Mesodermal cell (in vitro differentiated cells): ENCODE data around the gene NPFFR1.

Experiments
- H3K27ac ChIP-seq: 2 replicates; pipeline ENCODE4 v1.7.0; 2013; ENCODE audit warnings: mild to moderate bottlenecking, low read depth, low read length, moderate library complexity; ENCODE audit not compliant: severe bottlenecking
- H3K36me3 ChIP-seq: 2 replicates; pipeline ENCODE4 v1.7.1; 2013; ENCODE audit warnings: mild to moderate bottlenecking, low read length, moderate library complexity; ENCODE audit not compliant: control insufficient read depth, insufficient read depth
- H3K4me1 ChIP-seq: one replicate; pipeline ENCODE4 v1.7.1; 2013; ENCODE audit warnings: mild to moderate bottlenecking, low read length; ENCODE audit not compliant: insufficient read depth, control insufficient read depth, poor library complexity, severe bottlenecking
- H3K4me3 ChIP-seq: 2 replicates; pipeline ENCODE4 v1.7.0; 2013; ENCODE audit warnings: low read length, control low read depth, mild to moderate bottlenecking; ENCODE audit not compliant: insufficient read depth, poor library complexity, severe bottlenecking; ENCODE audit errors: extremely low read depth
- H3K9me3 ChIP-seq: 2 replicates; pipeline ENCODE4 v1.7.1; 2013; ENCODE audit warnings: mild to moderate bottlenecking, low read length, moderate library complexity; ENCODE audit not compliant: control insufficient read depth
- whole genome bisulfite sequencing, 2 experiments: methylation state at CpG; one replicate each; pipeline ENCODE4 v1.1.5; 2013; ENCODE audit warnings: missing lambda C conversion rate in 2 of 2; ENCODE audit not compliant: insufficient coverage in 2 of 2; 5-methylcytosine and 5-hydroxymethylcytosine counted together

The NPFFR1 gene

DNA sequence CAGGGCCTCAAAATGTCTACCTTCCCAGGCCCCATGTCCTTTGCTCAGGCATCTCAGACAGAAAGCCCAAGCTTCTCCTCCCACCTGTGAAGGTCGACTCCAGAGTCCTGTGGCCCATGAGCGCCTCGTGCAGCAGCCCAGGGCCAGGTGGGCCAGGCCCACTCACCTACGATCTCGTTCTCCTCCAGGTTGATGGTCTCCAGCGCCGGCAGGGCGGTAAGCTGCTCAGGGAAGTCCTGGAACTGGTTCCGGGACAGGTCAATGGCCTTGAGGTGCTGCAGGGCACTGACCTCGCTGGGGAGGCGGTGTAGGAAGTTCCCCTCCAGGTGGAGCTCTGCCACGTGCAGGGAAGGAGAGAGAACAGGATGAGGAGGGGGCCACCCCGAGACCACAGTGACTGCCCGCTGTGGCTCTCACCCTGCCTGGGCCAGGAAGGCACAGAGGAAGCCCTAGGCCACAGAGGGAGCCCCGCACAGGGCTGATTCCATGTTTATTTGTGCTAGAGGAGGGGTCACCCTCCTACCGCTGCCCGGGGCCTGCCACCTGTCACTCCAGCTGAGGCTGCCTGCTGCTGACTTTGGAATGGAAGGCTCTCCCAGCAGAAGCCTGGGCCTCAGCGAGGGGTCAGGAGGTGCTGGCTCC is 40.0 kb upstream of the NPFFR1 start:
- no peak overlapping the region for H3K4me3 ChIP-seq
- 82 to 89% methylated on average over 13 to 16 of the region's 18 CpGs for WGBS, 2 experiments
- no peaks in the 10 kb centered on the region for H3K36me3 ChIP-seq
- no peaks in the 10 kb centered on the region for H3K9me3 ChIP-seq
- no peaks in the 10 kb centered on the region for H3K4me1 ChIP-seq
- no peak overlapping the region for H3K27ac ChIP-seq

DNA sequence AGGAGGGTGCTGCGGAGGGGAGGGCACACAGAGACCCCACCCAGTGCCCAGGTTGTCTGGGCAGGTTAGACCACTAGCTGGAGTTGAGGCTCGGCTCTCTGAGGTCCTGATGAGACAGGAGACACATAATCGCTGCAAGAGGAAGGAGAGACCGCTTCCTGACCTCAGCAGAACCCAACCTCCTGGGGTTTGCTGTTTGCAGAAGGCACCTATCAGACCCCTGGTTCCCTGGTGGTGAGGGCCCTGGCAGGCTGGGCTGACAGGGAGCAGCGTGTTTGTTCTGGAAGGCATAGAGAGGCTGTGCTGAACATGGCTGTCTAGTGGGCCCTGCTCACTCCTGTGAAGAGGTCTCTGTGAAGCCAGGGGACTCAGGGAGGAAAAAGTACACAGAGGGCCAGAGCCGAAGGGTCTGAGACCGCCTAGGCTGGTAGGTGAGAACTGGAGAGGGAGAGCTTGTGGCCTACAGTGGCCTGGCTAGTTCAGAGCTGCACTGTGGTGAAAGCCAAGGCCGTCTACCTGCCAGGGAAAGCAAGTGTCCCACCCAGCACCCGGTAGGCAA is 39.4 kb upstream of the NPFFR1 start:
- Histone ChIP-seq H3K4me1 (no peaks in the 10 kb centered on the region), H3K4me3 (no peak overlapping the region), H3K27ac (no peak overlapping the region), H3K9me3 (no peaks in the 10 kb centered on the region), H3K36me3 (no peaks in the 10 kb centered on the region)
- WGBS, 2 experiments: 94 to 96% methylated on average over 9 of the region's 9 CpGs

DNA sequence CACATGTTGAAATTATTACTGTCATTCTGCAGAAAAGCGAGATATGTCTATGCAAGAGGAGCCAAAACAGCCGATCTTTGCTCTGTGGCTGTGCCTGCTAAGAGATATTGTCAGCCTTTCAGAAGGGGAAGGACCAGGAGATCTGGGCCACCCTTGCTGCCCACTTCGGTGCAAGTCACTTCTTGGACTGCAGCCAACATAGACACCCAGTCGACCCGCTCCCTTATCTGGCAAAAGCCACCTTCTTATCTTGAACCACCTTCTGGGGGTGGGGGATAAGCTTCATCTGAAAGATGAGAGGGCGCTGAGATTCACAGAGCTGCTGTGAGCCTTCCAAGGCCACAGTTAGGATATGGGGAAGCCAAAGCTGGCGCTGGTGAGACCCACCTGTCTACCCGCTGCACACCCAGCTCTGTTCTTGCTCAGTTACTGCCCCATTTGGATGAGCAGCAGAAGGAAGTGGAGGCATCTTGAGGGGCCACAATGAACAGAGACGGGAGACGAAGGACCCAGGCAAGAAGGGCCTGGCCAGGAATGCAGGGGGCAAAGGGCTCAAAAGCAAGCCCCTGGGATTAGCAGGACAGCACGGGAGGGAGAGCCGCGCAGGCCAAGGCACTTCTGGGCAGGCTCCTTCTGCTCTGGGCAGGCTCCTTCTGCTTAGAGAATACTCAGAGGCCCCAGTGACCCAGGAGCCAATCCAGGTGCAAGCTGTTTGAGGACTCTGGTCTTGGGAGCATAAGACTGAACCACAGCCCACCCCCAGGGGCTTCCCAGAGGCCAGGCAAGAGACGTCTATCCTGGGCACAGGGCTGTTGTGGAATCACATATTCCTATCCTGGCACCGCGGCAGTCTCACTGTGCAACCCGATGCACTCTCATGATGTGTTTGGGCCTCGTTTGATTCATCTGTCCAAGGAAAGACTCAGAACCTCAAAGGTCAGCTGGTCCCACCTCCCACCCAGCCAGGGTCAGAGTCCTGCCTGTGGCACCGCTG is 38.4 kb upstream of the NPFFR1 start:
- Histone ChIP-seq H3K36me3 (no peaks in the 10 kb centered on the region), H3K9me3 (no peaks in the 10 kb centered on the region), H3K4me1 (no peaks in the 10 kb centered on the region), H3K4me3 (no peak overlapping the region), H3K27ac (no peak overlapping the region)
- WGBS, 2 experiments: 87 to 93% methylated on average over 15 to 17 of the region's 19 CpGs

DNA sequence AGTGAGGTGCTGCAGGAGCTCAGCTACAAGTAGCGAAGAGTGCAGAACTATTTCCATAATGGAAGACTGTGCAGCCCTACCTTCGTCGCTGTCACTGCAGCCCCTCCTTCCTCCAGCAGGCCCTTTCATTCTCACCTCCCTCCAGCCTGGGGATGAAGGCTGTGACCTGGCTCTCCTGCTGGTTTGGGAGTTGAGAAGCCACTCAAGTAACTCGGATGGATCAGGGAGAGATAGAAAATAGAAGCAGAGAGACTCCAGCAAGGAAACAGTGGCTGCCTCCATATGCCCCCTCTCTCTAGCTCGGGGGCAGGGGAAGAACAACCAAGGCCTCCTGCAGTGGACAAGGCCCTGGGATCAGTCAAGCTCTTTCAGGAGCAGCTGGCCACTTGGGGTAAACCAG is 37.4 kb upstream of the NPFFR1 start:
- Histone ChIP-seq H3K36me3 (no peaks in the 10 kb centered on the region), H3K4me3 (no peak overlapping the region), H3K27ac (no peak overlapping the region), H3K4me1 (no peaks in the 10 kb centered on the region), H3K9me3 (no peaks in the 10 kb centered on the region)
- WGBS, 2 experiments: 86 to 91% methylated on average over 4 of the region's 5 CpGs

DNA sequence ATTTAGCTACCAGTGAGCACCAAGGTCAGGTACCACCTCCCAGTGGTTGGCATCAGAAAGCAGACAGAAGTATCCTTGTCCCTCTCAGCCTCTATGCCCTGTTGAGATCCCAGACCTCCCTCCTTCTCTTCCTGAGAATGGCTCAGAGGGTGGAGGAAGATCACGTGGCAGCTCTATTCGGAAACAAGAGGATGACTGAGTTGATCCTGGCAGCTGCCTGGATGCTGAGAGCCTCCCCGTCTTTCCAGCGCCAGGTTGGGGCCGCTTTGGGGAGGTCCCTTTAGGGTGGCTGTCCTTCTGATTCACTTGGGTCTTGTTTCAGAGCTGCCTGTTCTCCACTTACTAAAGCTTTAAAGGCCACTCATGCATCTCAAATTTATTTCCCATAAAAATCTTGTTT is 36.9 kb upstream of the NPFFR1 start:
- Histone ChIP-seq H3K4me3 (no peak overlapping the region), H3K27ac (no peak overlapping the region), H3K4me1 (no peaks in the 10 kb centered on the region), H3K9me3 (no peaks in the 10 kb centered on the region), H3K36me3 (no peaks in the 10 kb centered on the region)
- 79 to 100% methylated on average over 3 to 5 of the region's 5 CpGs for WGBS, 2 experiments

DNA sequence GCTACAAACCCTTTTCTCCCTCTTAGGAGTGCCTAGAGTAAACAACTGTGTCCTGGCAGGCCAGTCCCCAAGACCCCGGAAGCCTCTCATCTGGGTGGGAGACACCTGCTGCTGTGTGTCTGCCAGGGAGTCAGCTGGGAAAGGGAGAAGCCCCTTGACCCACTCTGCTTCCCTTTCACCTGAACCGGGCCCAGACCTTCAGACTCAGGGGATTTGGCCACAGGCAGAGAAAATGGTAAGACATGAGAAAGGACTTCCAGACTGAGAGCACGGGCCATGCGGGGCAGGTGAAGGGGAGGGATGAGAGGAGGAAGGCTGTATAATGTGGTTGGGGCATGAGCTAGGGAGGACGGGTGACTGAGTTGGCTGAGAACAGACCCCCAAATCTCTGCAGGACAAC is 36.0 kb upstream of the NPFFR1 start:
- Histone ChIP-seq H3K9me3 (no peaks in the 10 kb centered on the region), H3K36me3 (no peaks in the 10 kb centered on the region), H3K4me3 (no peak overlapping the region), H3K4me1 (no peaks in the 10 kb centered on the region), H3K27ac (no peak overlapping the region)
- WGBS, 2 experiments: 88 to 94% methylated on average over 4 of the region's 5 CpGs

DNA sequence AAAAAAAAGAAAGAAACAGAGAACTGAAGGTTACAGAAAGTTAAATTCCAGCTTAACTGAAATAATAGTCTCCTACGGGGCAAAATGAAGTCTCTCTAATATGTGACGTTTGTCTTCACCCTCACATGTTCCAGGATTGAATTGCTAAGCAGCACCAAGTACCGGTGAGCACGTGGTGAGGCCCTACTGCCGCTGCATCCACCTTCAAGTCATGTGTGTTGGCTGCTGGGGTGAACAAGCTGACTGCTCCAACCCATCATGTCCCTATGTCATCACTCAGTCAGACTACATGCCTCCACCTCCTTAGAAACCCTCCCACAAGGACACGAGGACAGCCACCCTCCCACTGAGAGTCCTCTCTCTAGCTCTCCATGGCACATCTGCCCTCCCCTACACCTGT is 35.4 kb upstream of the NPFFR1 start:
- H3K9me3 ChIP-seq: no peaks in the 10 kb centered on the region
- no peaks in the 10 kb centered on the region for H3K36me3 ChIP-seq
- 84 to 93% methylated on average over 5 to 6 of the region's 6 CpGs for WGBS, 2 experiments
- H3K27ac ChIP-seq: no peak overlapping the region
- H3K4me1 ChIP-seq: no peaks in the 10 kb centered on the region
- no peak overlapping the region for H3K4me3 ChIP-seq

DNA sequence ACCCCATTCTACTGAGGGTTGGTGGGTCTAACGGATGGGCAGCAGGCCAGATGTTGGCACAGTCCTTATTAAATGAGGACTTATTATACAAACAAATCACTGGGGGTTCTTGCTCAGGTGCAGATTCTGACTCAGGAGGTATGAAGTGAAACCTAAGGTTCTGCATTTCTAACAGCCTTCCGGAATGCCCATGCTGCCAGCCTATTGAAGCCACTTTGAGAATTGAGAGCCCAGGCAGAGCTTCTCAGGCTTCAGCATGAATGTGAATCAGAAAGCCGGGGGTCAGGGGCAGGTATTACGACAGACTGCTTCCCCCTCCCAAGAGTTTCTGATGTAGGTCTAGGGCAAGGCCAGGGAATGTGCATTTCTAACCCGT is 34.1 kb upstream of the NPFFR1 start:
- Histone ChIP-seq H3K27ac (no peak overlapping the region), H3K9me3 (no peaks in the 10 kb centered on the region), H3K4me3 (no peak overlapping the region), H3K36me3 (no peaks in the 10 kb centered on the region), H3K4me1 (no peaks in the 10 kb centered on the region)
- 85 to 90% methylated on average over 3 of the region's 5 CpGs for WGBS, 2 experiments

DNA sequence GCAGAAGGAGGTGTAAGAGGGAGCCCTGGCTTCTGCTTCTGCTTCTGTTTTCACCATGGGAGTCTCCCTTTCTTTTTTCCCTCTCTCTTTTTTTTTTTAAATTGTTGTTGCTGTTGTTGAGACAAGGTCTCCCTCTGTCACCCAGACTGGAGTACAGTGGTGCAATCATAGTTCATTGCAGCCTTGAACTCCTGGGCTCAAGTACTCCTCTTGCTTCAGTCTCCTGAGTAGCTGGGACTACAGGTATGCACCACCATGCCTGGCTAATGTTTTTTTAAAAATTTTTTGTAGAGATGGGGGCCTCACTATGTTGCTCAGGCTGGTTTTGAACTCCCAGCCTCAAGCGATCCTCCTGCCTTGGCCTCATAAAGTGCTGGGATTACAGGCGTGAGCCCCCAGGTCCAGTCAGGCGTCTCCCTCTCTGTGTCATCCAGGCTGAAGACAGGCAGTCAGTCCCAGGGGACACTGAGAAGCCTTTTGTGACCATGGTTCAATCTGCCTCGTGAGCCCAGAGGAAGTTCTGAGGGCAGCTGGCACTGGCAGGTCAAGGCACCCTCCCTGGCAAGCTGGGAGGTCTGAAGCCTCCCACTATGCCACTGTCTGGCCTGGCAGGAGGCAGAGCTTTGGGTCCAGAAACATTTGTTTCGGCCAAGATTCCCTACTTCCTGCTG is 33.6 kb upstream of the NPFFR1 start:
- WGBS, 2 experiments: 82 to 95% methylated on average over 4 of the region's 5 CpGs

DNA sequence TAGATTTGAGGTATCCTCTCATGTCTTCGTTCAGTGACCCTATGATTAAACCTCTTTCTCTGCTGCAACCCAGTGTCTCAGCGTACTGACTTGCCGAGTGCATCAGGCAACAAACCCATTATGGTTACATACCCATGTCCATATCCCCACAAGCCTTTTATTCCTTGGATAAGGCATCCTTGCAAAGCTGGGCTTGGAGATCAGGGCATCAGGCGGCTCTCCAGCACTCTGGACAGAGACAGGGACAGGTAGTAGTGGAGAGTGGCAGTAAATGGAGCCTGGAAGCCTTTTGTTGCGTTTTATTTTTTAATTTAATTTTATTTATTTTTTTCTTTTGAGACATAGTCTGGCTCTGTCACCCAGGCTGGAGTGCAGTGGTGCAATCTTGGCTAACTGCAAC is 32.0 kb upstream of the NPFFR1 start:
- Histone ChIP-seq H3K36me3 (no peaks in the 10 kb centered on the region), H3K9me3 (no peaks in the 10 kb centered on the region), H3K4me3 (no peak overlapping the region), H3K4me1 (no peaks in the 10 kb centered on the region), H3K27ac (no peak overlapping the region)
- WGBS, 2 experiments: 100% methylated on average over 2 to 3 of the region's 5 CpGs

More for the DNA sequence above, 33.6 kb upstream of the NPFFR1 start:
- Histone ChIP-seq H3K27ac (no peak overlapping the region), H3K4me3 (no peak overlapping the region), H3K4me1 (no peaks in the 10 kb centered on the region), H3K36me3 (no peaks in the 10 kb centered on the region), H3K9me3 (no peaks in the 10 kb centered on the region)
